ENCODE results near the gene B4GALNT2. TPM values are rescaled to one million over a fixed set of nuclear protein-coding genes. Genes with fewer than 3 reads are reported as not detected.

B4GALNT2 gene
- total and polyA plus RNA-seq, 2 donors (not counting 1 experiment from before 2014, with no cell fraction given): 0.12 TPM; not detected in 1

GRCh38 chr17:49157784-49158183, 25.2 kb downstream of the B4GALNT2 start:
- Mint-ChIP-seq H3K4me1 (no peaks in the 10 kb centered on the region), H3K27me3 (peaks cover 42% of the 10 kb centered on the region), H3K9me3 (ENCODE audit: insufficient read depth) (no peaks in the 10 kb centered on the region), H3K4me3 (no peak overlapping the region), H3K27ac (no peak overlapping the region)
- no peak overlapping the region for H3K27ac ChIP-seq (ENCODE audit: low read length in 2 of 2)
- H4K20me1 ChIP-seq (ENCODE audit: control insufficient read depth, insufficient read depth, low read length, poor library complexity, severe bottlenecking): no peaks in the 10 kb centered on the region
- no peaks in the 10 kb centered on the region for H3K79me2 ChIP-seq (ENCODE audit: control insufficient read depth, insufficient read depth, low read length)
- ATAC-seq (ENCODE audit: low read depth) (no peak), DNase-seq (no peak)
- TF ChIP-seq EZH2 (IDR thresholded peaks at IDR 0.05; ENCODE audit: borderline replicate concordance, insufficient read depth, low read depth, low read length, poor library complexity, severe bottlenecking) (no peak), CTCF (IDR thresholded peaks at IDR 0.05) (no peak)
- H3K27me3 ChIP-seq (replicated peaks in 1 of 4; ENCODE audit: control extremely low read depth in 1 of 4, control insufficient read depth in 3 of 4, insufficient read depth in 4 of 4, low read length in 3 of 4): peaks cover 0 to 15% (median 4%) of the 10 kb centered on the region in 4 experiments
- no peak overlapping the region for H3K9ac ChIP-seq (ENCODE audit: low read length)
- H2AFZ ChIP-seq (ENCODE audit: insufficient read depth, low read depth, low read length, poor library complexity, severe bottlenecking): no peak overlapping the region
- ChIA-PET CTCF (no interaction called here), POLR2A (interaction anchor here (0.6 kb wide), 1 partner anchor 70 kb away, joined by 8 read pairs; no protein-coding TSS in a partner anchor)
- intact Hi-C loops (cut with micrococcal nuclease): no loop called here
- H3K36me3 ChIP-seq (replicated peaks in 1 of 2; ENCODE audit: control extremely low read depth in 1 of 2, control insufficient read depth in 1 of 2, extremely low read depth in 1 of 2, insufficient read depth in 2 of 2, low read length in 1 of 2): no peaks in the 10 kb centered on the region
- no peaks in the 10 kb centered on the region for H3K4me1 ChIP-seq (ENCODE audit: control insufficient read depth in 2 of 2, insufficient read depth in 2 of 2, low read length in 2 of 2)
- no peak overlapping the region for H3K4me3 ChIP-seq (ENCODE audit: control extremely low read depth in 1 of 5, extremely low read depth in 1 of 5, insufficient read depth in 1 of 5, low read depth in 2 of 5, low read length in 4 of 5)
- H3K9me3 ChIP-seq (ENCODE audit: control extremely low read depth in 1 of 3, control insufficient read depth in 2 of 3, insufficient read depth in 1 of 3, low read length in 2 of 3): no peaks in the 10 kb centered on the region
- no peak overlapping the region for H3K4me2 ChIP-seq (replicated peaks; ENCODE audit: low read depth, low read length, poor library complexity, severe bottlenecking)
- 96% methylated on average over 6 of the region's 8 CpGs for WGBS (ENCODE audit: insufficient coverage)

GRCh38 chr17:49162866-49163265, 30.3 kb downstream of the B4GALNT2 start:
- no peak overlapping the region for H3K4me2 ChIP-seq (replicated peaks; ENCODE audit: low read depth, low read length, poor library complexity, severe bottlenecking)
- peaks cover 0 to 13% (median 6%) of the 10 kb centered on the region in 4 experiments for H3K27me3 ChIP-seq (replicated peaks in 1 of 4; ENCODE audit: control extremely low read depth in 1 of 4, control insufficient read depth in 3 of 4, insufficient read depth in 4 of 4, low read length in 3 of 4)
- no peak overlapping the region for H3K4me3 Mint-ChIP-seq
- H3K36me3 ChIP-seq (replicated peaks in 1 of 2; ENCODE audit: control extremely low read depth in 1 of 2, control insufficient read depth in 1 of 2, extremely low read depth in 1 of 2, insufficient read depth in 2 of 2, low read length in 1 of 2): no peaks in the 10 kb centered on the region
- H3K9me3 Mint-ChIP-seq (ENCODE audit: insufficient read depth): no peaks in the 10 kb centered on the region
- intact Hi-C loops (cut with micrococcal nuclease): no loop called here
- no peak for DNase-seq
- 75% methylated on average over 3 of the region's 4 CpGs for WGBS (ENCODE audit: insufficient coverage)
- no peak overlapping the region for H3K27ac ChIP-seq (ENCODE audit: low read length in 2 of 2)
- no peaks in the 10 kb centered on the region for H3K9me3 ChIP-seq (ENCODE audit: control extremely low read depth in 1 of 3, control insufficient read depth in 2 of 3, insufficient read depth in 1 of 3, low read length in 2 of 3)
- TF ChIP-seq EZH2 (IDR thresholded peaks at IDR 0.05; ENCODE audit: borderline replicate concordance, insufficient read depth, low read depth, low read length, poor library complexity, severe bottlenecking) (no peak), CTCF (IDR thresholded peaks at IDR 0.05) (no peak)
- no peak overlapping the region for H3K9ac ChIP-seq (ENCODE audit: low read length)
- ChIA-PET CTCF (no interaction called here), POLR2A (no interaction called here)
- H3K4me1 ChIP-seq (ENCODE audit: control insufficient read depth in 2 of 2, insufficient read depth in 2 of 2, low read length in 2 of 2): no peaks in the 10 kb centered on the region
- H2AFZ ChIP-seq (ENCODE audit: insufficient read depth, low read depth, low read length, poor library complexity, severe bottlenecking): no peak overlapping the region
- no peaks in the 10 kb centered on the region for H3K4me1 Mint-ChIP-seq
- peaks cover 33% of the 10 kb centered on the region for H3K27me3 Mint-ChIP-seq
- H3K4me3 ChIP-seq (ENCODE audit: control extremely low read depth in 1 of 5, extremely low read depth in 1 of 5, insufficient read depth in 1 of 5, low read depth in 2 of 5, low read length in 4 of 5): no peak overlapping the region
- H3K79me2 ChIP-seq (ENCODE audit: control insufficient read depth, insufficient read depth, low read length): no peaks in the 10 kb centered on the region
- H4K20me1 ChIP-seq (ENCODE audit: control insufficient read depth, insufficient read depth, low read length, poor library complexity, severe bottlenecking): no peaks in the 10 kb centered on the region
- ATAC-seq (ENCODE audit: low read depth): no peak
- H3K27ac Mint-ChIP-seq: no peak overlapping the region
